DND-41 (cell line): ENCODE data around the gene DNAH14.

Experiments used
- EZH2 ChIP-seq: IDR thresholded peaks from 3 replicates; pipeline ENCODE4 v1.6.1; 2012; ENCODE audit warnings: borderline replicate concordance, low read depth, mild to moderate bottlenecking, moderate library complexity, low read length, inconsistent platforms; ENCODE audit not compliant: severe bottlenecking
- TF ChIP-seq, protein P1 (sequence below): IDR thresholded peaks from 2 replicates; pipeline ENCODE4 v1.5.1; 2012; ENCODE audit warnings: borderline replicate concordance, low read length, moderate library complexity, mild to moderate bottlenecking; ENCODE audit not compliant: poor library complexity, severe bottlenecking; ENCODE audit errors: extremely low read depth

DNA sequence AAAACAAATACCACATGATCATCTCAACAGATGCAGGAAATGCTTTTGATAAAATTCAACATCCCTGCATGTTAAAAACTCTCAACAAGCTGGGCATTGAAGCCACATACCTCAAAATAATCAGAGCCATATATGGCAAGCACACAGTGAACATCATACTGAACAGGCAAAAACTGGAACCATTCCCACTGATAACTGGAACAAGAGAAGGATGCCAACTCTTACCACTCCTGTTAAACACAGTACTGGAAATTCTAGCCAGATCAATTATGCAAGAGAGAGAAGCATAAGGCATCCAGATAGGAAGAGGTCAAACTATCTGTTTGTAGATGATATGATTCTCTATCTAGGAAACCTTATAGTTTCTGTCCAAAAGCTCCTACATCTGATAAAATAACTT is 91.6 kb downstream of the DNAH14 start:
- TF ChIP-seq, protein P1, sequence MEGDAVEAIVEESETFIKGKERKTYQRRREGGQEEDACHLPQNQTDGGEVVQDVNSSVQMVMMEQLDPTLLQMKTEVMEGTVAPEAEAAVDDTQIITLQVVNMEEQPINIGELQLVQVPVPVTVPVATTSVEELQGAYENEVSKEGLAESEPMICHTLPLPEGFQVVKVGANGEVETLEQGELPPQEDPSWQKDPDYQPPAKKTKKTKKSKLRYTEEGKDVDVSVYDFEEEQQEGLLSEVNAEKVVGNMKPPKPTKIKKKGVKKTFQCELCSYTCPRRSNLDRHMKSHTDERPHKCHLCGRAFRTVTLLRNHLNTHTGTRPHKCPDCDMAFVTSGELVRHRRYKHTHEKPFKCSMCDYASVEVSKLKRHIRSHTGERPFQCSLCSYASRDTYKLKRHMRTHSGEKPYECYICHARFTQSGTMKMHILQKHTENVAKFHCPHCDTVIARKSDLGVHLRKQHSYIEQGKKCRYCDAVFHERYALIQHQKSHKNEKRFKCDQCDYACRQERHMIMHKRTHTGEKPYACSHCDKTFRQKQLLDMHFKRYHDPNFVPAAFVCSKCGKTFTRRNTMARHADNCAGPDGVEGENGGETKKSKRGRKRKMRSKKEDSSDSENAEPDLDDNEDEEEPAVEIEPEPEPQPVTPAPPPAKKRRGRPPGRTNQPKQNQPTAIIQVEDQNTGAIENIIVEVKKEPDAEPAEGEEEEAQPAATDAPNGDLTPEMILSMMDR, result no peak
- TF ChIP-seq EZH2, result no peak
